ENCODE measurements around the gene SCAF1.

DNA sequence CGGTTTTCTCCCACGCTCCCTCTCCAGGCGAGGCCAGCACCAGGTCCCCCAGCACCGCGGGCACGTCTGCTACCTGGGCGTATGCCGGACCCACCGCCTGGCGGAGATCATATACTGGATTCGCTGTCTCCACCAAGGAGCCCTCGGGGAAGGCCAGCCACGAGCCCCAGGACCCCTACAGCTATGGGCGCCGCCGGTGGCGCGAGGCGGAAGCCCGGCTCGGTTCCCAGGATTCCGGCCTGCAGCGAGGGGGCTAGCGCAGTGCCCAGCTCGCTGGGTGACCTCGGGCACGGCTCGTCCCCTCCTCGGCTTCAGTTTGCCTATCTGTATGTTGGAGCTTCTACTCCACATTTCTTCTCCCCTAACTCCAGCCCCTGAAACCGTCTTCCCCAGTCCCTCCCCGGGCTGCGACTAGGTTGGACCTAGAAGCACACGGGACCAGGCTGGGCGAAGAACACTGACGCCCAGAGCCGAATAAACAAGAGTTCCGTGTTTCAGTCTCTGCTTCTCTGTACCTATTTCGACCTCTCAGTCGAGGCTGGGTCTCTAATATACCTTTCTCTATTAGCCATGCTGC is 48.2 kb downstream of the SCAF1 start:
- TF ChIP-seq, protein P1, sequence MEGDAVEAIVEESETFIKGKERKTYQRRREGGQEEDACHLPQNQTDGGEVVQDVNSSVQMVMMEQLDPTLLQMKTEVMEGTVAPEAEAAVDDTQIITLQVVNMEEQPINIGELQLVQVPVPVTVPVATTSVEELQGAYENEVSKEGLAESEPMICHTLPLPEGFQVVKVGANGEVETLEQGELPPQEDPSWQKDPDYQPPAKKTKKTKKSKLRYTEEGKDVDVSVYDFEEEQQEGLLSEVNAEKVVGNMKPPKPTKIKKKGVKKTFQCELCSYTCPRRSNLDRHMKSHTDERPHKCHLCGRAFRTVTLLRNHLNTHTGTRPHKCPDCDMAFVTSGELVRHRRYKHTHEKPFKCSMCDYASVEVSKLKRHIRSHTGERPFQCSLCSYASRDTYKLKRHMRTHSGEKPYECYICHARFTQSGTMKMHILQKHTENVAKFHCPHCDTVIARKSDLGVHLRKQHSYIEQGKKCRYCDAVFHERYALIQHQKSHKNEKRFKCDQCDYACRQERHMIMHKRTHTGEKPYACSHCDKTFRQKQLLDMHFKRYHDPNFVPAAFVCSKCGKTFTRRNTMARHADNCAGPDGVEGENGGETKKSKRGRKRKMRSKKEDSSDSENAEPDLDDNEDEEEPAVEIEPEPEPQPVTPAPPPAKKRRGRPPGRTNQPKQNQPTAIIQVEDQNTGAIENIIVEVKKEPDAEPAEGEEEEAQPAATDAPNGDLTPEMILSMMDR (IDR thresholded peaks at IDR 0.05; ENCODE audit: insufficient read depth, low read length), result no peak
- TF ChIP-seq, protein P2, sequence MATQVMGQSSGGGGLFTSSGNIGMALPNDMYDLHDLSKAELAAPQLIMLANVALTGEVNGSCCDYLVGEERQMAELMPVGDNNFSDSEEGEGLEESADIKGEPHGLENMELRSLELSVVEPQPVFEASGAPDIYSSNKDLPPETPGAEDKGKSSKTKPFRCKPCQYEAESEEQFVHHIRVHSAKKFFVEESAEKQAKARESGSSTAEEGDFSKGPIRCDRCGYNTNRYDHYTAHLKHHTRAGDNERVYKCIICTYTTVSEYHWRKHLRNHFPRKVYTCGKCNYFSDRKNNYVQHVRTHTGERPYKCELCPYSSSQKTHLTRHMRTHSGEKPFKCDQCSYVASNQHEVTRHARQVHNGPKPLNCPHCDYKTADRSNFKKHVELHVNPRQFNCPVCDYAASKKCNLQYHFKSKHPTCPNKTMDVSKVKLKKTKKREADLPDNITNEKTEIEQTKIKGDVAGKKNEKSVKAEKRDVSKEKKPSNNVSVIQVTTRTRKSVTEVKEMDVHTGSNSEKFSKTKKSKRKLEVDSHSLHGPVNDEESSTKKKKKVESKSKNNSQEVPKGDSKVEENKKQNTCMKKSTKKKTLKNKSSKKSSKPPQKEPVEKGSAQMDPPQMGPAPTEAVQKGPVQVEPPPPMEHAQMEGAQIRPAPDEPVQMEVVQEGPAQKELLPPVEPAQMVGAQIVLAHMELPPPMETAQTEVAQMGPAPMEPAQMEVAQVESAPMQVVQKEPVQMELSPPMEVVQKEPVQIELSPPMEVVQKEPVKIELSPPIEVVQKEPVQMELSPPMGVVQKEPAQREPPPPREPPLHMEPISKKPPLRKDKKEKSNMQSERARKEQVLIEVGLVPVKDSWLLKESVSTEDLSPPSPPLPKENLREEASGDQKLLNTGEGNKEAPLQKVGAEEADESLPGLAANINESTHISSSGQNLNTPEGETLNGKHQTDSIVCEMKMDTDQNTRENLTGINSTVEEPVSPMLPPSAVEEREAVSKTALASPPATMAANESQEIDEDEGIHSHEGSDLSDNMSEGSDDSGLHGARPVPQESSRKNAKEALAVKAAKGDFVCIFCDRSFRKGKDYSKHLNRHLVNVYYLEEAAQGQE (IDR thresholded peaks at IDR 0.05; ENCODE audit: insufficient replicate concordance, low read depth), result no peak
- no peak for TF ChIP-seq POLR2AphosphoS5 (IDR thresholded peaks at IDR 0.05; ENCODE audit: low read depth)
- TF ChIP-seq GABPA (IDR thresholded peaks at IDR 0.05; ENCODE audit: low read depth), result no peak
- TF ChIP-seq SPI1 (IDR thresholded peaks at IDR 0.05; ENCODE audit: borderline replicate concordance, low read depth), result no peak
